ENCODE results near the gene POC1B.

DNA sequence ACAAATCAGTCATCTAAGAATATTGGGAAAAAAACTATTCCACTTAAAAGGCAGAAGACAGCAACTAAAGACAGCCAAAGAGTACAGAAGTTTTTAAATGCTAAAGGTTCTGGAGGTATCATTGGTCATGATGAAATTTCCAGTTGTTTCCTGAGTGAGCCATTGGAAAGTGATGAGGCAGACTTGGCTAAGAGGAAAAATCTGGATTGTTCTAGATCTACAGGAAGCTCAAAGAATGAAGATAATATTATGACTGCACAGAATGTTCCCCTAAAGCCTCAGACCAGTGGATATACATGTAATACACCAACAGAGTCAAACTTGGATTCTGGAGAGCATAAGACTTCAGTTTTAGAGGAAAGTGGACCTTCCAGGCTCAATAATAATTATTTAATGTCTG, 24.1 kb downstream of the POC1B start:
- no peak for TF ChIP-seq POLR2A (IDR thresholded peaks at IDR 0.05)
- TF ChIP-seq, protein P1, sequence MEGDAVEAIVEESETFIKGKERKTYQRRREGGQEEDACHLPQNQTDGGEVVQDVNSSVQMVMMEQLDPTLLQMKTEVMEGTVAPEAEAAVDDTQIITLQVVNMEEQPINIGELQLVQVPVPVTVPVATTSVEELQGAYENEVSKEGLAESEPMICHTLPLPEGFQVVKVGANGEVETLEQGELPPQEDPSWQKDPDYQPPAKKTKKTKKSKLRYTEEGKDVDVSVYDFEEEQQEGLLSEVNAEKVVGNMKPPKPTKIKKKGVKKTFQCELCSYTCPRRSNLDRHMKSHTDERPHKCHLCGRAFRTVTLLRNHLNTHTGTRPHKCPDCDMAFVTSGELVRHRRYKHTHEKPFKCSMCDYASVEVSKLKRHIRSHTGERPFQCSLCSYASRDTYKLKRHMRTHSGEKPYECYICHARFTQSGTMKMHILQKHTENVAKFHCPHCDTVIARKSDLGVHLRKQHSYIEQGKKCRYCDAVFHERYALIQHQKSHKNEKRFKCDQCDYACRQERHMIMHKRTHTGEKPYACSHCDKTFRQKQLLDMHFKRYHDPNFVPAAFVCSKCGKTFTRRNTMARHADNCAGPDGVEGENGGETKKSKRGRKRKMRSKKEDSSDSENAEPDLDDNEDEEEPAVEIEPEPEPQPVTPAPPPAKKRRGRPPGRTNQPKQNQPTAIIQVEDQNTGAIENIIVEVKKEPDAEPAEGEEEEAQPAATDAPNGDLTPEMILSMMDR (IDR thresholded peaks at IDR 0.05 in 4 of 5, conservative IDR thresholded peaks at IDR 0.05 in 1 of 5) = no peak
